HCT116 (cell line): ENCODE measurements around the gene IFT74. TPM values are rescaled to one million over a fixed set of nuclear protein-coding genes. Genes with fewer than 3 reads are reported as not detected.

ENCODE experiments used
- ATAC-seq: fragments of 200-7000 bp; cut with Tn5 transposase; 2 replicates; pipeline ENCODE4 v1.9.1; 2020; ENCODE audit warnings: mild to moderate bottlenecking, moderate library complexity
- BruUV-seq: library from RNA; stranded (reverse); fragments of 400-500 nt; replicated peaks from 2 replicates; lab custom pipeline; 2021; lab: Mats Ljungman, UMichigan
- CTCF ChIA-PET: fragments of 300-600 bp; sonication (Branson Sonifier 250); formaldehyde crosslinking; loops from one replicate; lab custom pipeline; 2021; ENCODE audit warnings: antibody characterized with exemption; lab: Charles Lee
- POLR2A ChIA-PET: fragments of 300-600, 350-600 bp; sonication (Branson Sonifier 250); formaldehyde crosslinking; loops from one replicate; lab custom pipeline; 2021; ENCODE audit warnings: antibody characterized with exemption; lab: Charles Lee
- RAD21 ChIA-PET, 2 experiments: fragments of 300-600 bp; sonication (Branson Sonifier 250); formaldehyde crosslinking; loops; one replicate each; lab custom pipeline; 2023; ENCODE audit warnings: low total read pairs in 2 of 2; ENCODE audit not compliant: uncharacterized antibody in 2 of 2, unreplicated experiment in 2 of 2, low non-redundant PET in 1 of 2; lab: Charles Lee
- DNase-seq: peaks from one replicate; pipeline ENCODE4 v3.0.0-alpha.2; 2010; ENCODE audit warnings: low read depth, low spot score
- H2AFZ ChIP-seq: fragments of 200-600 bp; shearing (Covaris generic), sonication (generic); 2 replicates; pipeline ENCODE4 v1.6.1; 2017; ENCODE audit warnings: low read depth, mixed run types, mixed read lengths, antibody characterized with exemption, low read length; ENCODE audit not compliant: poor library complexity, severe bottlenecking
- H3K27ac ChIP-seq: 2 replicates; pipeline ENCODE4 v1.5.1; 2012; ENCODE audit warnings: low read depth, low read length
- H3K27me3 ChIP-seq: fragments of 200-600 bp; sonication (generic); 2 replicates; pipeline ENCODE4 v1.6.1; 2016; ENCODE audit warnings: mixed run types, low read length, mixed read lengths; ENCODE audit not compliant: insufficient read depth
- H3K36me3 ChIP-seq, 2 experiments: fragments of 200-500 bp in 1 of 2; fragments of 200-600 bp in 1 of 2; sonication (Bioruptor generic) in 1 of 2; sonication (generic) in 1 of 2; 2 replicates each; pipeline versions ENCODE4 v1.5.1 to v1.6.1; 2014 to 2016; ENCODE audit warnings: low read length in 2 of 2, inconsistent platforms in 1 of 2, mixed read lengths in 1 of 2, mixed run types in 1 of 2; ENCODE audit not compliant: insufficient read depth in 2 of 2, control insufficient read depth in 1 of 2
- H3K4me1 ChIP-seq, 2 experiments: fragments of 200-600 bp in 1 of 2; sonication (generic) in 1 of 2; 2 replicates each; pipeline versions ENCODE4 v1.5.1 to v1.6.1; 2012 to 2017; ENCODE audit warnings: low read length in 2 of 2, inconsistent platforms in 1 of 2, mild to moderate bottlenecking in 1 of 2, mixed read lengths in 1 of 2, mixed run types in 1 of 2, moderate library complexity in 1 of 2; ENCODE audit not compliant: insufficient read depth in 2 of 2, control insufficient read depth in 1 of 2
- H3K4me2 ChIP-seq: fragments of 200-600 bp; sonication (generic); 2 replicates; pipeline ENCODE4 v1.6.1; 2017; ENCODE audit warnings: mixed run types, low read length, mixed read lengths
- H3K4me3 ChIP-seq, 2 experiments: fragments of 200-600 bp in 1 of 2; sonication (generic) in 1 of 2; replicated peaks in 1 of 2; 2 replicates each; pipeline ENCODE4 v1.5.1; 2011 to 2016; ENCODE audit warnings: low read length in 2 of 2, control low read depth in 1 of 2, low read depth in 1 of 2, mild to moderate bottlenecking in 1 of 2, mixed read lengths in 1 of 2, mixed run types in 1 of 2
- H3K79me2 ChIP-seq: fragments of 200-600 bp; sonication (generic); 2 replicates; pipeline ENCODE4 v1.6.1; 2017; ENCODE audit warnings: mild to moderate bottlenecking, mixed run types, low read length, moderate library complexity, mixed read lengths; ENCODE audit not compliant: insufficient read depth
- H3K9ac ChIP-seq: fragments of 200-600 bp; sonication (generic); 2 replicates; pipeline ENCODE4 v1.6.1; 2016; ENCODE audit warnings: low read length, mixed read lengths
- H3K9me2 ChIP-seq: fragments of 200-600 bp; sonication (generic), shearing (Covaris generic); 2 replicates; pipeline ENCODE4 v1.6.1; 2017; ENCODE audit warnings: mixed run types, mild to moderate bottlenecking, moderate library complexity; ENCODE audit not compliant: insufficient read depth
- H3K9me3 ChIP-seq, 2 experiments: fragments of 200-500 bp in 1 of 2; fragments of 200-600 bp in 1 of 2; sonication (Bioruptor generic) in 1 of 2; sonication (generic) in 1 of 2; 2 replicates each; pipeline ENCODE4 v1.6.1; 2014 to 2017; ENCODE audit warnings: low read length in 2 of 2, mixed read lengths in 2 of 2, inconsistent platforms in 1 of 2, low read depth in 1 of 2, mild to moderate bottlenecking in 1 of 2, mixed run types in 1 of 2, moderate library complexity in 1 of 2; ENCODE audit not compliant: control insufficient read depth in 1 of 2, insufficient read depth in 1 of 2
- H4K20me1 ChIP-seq: fragments of 200-600 bp; sonication (generic), shearing (Covaris generic); 2 replicates; pipeline ENCODE4 v1.6.1; 2017; ENCODE audit warnings: mixed run types, mild to moderate bottlenecking, moderate library complexity; ENCODE audit not compliant: insufficient read depth
- CBX3 ChIP-seq: IDR thresholded peaks from 2 replicates; pipeline ENCODE4 v1.6.1; 2012; ENCODE audit warnings: low read depth
- EGR1 ChIP-seq: IDR thresholded peaks from 2 replicates; pipeline ENCODE4 v1.6.1; 2012; ENCODE audit warnings: low read depth
- ELF1 ChIP-seq: IDR thresholded peaks from 2 replicates; pipeline ENCODE4 v1.6.1; 2012; ENCODE audit warnings: low read depth, borderline replicate concordance
- EZH2 ChIP-seq: fragments of 200-600 bp; sonication (generic); IDR thresholded peaks from 2 replicates; pipeline ENCODE4 v1.6.1; 2017; ENCODE audit warnings: antibody characterized with exemption, mixed run types
- EZH2phosphoT487 ChIP-seq: fragments of 200-600 bp; IDR thresholded peaks from 2 replicates; pipeline ENCODE4 v1.6.1; 2018; ENCODE audit warnings: antibody characterized with exemption, borderline replicate concordance
- FOSL1 ChIP-seq: IDR thresholded peaks from 2 replicates; pipeline ENCODE4 v1.6.1; 2012; ENCODE audit warnings: low read depth
- POLR2AphosphoS5 ChIP-seq: IDR thresholded peaks from 2 replicates; pipeline ENCODE4 v1.6.1; 2011; ENCODE audit warnings: mild to moderate bottlenecking, low read depth, low read length, moderate library complexity
- SIN3A ChIP-seq: IDR thresholded peaks from 2 replicates; pipeline ENCODE4 v1.6.1; 2012; ENCODE audit warnings: low read depth
- SP1 ChIP-seq: IDR thresholded peaks from 2 replicates; pipeline ENCODE4 v1.6.1; 2012; ENCODE audit warnings: low read depth
- SRF ChIP-seq: IDR thresholded peaks from 2 replicates; pipeline ENCODE4 v1.6.1; 2012; ENCODE audit warnings: low read depth
- TCF7L2 ChIP-seq: IDR thresholded peaks from 2 replicates; pipeline ENCODE4 v1.7.0; 2011; ENCODE audit warnings: borderline replicate concordance, inconsistent platforms; ENCODE audit not compliant: insufficient read depth, insufficient read length; ENCODE audit errors: extremely low read depth
- YY1 ChIP-seq: IDR thresholded peaks from 2 replicates; pipeline ENCODE4 v1.6.1; 2011; ENCODE audit warnings: low read length, low read depth, moderate library complexity, mild to moderate bottlenecking; ENCODE audit not compliant: insufficient replicate concordance; ENCODE audit errors: extremely low read depth
- ZFX ChIP-seq: fragments of 450-650 bp; IDR thresholded peaks from 2 replicates; pipeline ENCODE4 v1.6.1; 2017
- ZNF274 ChIP-seq: fragments of 200-500 bp; sonication (Bioruptor generic); IDR thresholded peaks from 2 replicates; pipeline ENCODE4 v1.6.1; 2014; ENCODE audit warnings: mild to moderate bottlenecking, low read depth, low read length, inconsistent platforms
- intact Hi-C: fragments of 100-400 bp; cut with micrococcal nuclease; formaldehyde crosslinking; loops from 2 replicates; pipeline ENCODE4 v1.10.0; 2022
- total RNA-seq: library from RNA; stranded (reverse); gene quantifications from one replicate; pipeline ENCODE4 v1.2.1, GENCODE V29; 2021; ENCODE audit not compliant: unreplicated experiment
- TF ChIP-seq, protein P1 (sequence below): IDR thresholded peaks from 2 replicates; pipeline ENCODE4 v1.6.1; 2012
- TF ChIP-seq, protein P2 (sequence below): IDR thresholded peaks from 2 replicates; pipeline ENCODE4 v1.6.1; 2011; ENCODE audit warnings: mild to moderate bottlenecking, low read length, moderate library complexity; ENCODE audit not compliant: insufficient replicate concordance; ENCODE audit errors: extremely low read depth

Gene IFT74
- total RNA-seq, 1 experiment from 2014 or later: 18.2 TPM

DNA sequence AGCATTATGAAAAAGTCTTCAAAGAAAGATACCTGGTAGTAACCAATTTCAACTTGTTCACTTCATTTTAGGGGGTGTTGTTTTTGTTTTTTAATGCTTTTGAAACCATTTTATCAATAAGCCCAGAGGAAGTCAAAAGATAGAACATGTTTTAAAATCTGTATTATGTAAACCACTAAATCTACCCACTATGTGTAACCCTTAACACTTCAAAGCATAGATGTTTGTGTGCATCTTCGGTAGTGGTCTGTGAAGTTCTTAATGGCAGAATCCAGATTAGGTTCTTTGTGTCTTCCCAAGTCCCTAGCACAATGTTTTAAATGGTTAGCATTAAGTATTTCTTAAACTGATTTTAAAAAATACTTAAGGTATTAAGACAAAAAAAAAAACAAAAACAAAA lies 15.4 kb upstream of the IFT74 start:
- Histone ChIP-seq H3K9me3 (no peaks in the 10 kb centered on the region; a peak in 2 of 4 replicates), H3K36me3 (peaks cover 0 to 5% of the 10 kb centered on the region in 2 experiments; a peak in 1 of 4 replicates), H3K79me2 (peaks cover 100% of the 10 kb centered on the region), H3K4me1 (peaks cover 5 to 8% of the 10 kb centered on the region in 2 experiments; a peak in 3 of 4 replicates), H3K27me3 (no peaks in the 10 kb centered on the region), H4K20me1 (peaks cover 4% of the 10 kb centered on the region; the same call in 1 of the 2 replicates), H3K27ac (no peak overlapping the region), H3K4me3 (no peak overlapping the region), H3K9me2 (no peaks in the 10 kb centered on the region), H3K4me2 (no peak overlapping the region), H3K9ac (no peak overlapping the region), H2AFZ (no peak overlapping the region)
- ChIA-PET CTCF (no interaction called here), RAD21 (no interaction called here), POLR2A (no interaction called here)
- no peak for TF ChIP-seq ELF1
- TF ChIP-seq EZH2phosphoT487: no peak
- TF ChIP-seq POLR2AphosphoS5: no peak
- TF ChIP-seq, protein P1, sequence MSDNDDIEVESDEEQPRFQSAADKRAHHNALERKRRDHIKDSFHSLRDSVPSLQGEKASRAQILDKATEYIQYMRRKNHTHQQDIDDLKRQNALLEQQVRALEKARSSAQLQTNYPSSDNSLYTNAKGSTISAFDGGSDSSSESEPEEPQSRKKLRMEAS: no peak
- no peak for TF ChIP-seq SP1
- TF ChIP-seq FOSL1: no peak
- no peak for TF ChIP-seq EGR1
- no peak for TF ChIP-seq CBX3
- no peak for TF ChIP-seq TCF7L2
- TF ChIP-seq ZNF274: no peak
- no peak for TF ChIP-seq YY1
- no peak for TF ChIP-seq SIN3A
- TF ChIP-seq SRF: no peak
- no peak for TF ChIP-seq EZH2
- no peak for TF ChIP-seq ZFX
- TF ChIP-seq, protein P2, sequence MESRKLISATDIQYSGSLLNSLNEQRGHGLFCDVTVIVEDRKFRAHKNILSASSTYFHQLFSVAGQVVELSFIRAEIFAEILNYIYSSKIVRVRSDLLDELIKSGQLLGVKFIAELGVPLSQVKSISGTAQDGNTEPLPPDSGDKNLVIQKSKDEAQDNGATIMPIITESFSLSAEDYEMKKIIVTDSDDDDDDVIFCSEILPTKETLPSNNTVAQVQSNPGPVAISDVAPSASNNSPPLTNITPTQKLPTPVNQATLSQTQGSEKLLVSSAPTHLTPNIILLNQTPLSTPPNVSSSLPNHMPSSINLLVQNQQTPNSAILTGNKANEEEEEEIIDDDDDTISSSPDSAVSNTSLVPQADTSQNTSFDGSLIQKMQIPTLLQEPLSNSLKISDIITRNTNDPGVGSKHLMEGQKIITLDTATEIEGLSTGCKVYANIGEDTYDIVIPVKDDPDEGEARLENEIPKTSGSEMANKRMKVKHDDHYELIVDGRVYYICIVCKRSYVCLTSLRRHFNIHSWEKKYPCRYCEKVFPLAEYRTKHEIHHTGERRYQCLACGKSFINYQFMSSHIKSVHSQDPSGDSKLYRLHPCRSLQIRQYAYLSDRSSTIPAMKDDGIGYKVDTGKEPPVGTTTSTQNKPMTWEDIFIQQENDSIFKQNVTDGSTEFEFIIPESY: no peak
- ATAC-seq (no peak), DNase-seq (no peak)
- no TSS peak for BruUV-seq
- intact Hi-C loops: no loop called here
